GM21786 (cell line): ENCODE data around the gene TMEM130.

ENCODE experiments used
- ATAC-seq: cut with Tn5 transposase; IDR thresholded peaks from one replicate; pipeline ENCODE4 v1.9.1; 2021; ENCODE audit not compliant: unreplicated experiment

Gene TMEM130

DNA sequence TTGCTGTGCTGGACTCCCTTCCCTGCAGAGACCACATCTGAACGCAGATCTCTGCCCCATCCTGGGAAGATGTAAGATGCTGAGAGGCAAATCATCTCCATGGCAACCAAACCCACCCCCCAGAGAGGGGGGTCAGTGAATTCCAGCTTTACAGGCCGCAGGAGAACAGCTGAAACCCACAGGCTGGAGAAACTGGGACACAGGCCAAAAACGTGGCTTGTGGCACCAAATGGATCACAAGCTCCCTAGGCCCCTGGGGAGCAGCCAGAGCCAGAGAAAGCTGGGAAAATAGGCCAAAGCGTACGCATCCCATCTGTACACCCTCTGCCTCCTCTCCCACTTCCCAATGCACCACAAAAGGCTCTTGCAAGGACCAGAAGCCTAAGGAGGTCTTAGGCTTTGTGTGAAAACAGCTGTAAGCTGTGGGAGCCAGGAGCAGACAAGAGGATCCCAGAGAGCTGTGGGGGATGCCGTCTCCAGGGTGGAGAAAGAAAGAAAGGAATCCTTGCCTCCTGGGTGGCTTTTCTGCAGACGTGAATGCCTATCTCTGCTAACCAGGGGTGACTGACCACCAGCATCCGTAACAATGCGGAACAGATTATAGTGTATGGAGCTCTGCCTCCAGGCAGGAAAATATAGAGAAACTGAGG, 59.5 kb downstream of the TMEM130 start:
- no peak for ATAC-seq

DNA sequence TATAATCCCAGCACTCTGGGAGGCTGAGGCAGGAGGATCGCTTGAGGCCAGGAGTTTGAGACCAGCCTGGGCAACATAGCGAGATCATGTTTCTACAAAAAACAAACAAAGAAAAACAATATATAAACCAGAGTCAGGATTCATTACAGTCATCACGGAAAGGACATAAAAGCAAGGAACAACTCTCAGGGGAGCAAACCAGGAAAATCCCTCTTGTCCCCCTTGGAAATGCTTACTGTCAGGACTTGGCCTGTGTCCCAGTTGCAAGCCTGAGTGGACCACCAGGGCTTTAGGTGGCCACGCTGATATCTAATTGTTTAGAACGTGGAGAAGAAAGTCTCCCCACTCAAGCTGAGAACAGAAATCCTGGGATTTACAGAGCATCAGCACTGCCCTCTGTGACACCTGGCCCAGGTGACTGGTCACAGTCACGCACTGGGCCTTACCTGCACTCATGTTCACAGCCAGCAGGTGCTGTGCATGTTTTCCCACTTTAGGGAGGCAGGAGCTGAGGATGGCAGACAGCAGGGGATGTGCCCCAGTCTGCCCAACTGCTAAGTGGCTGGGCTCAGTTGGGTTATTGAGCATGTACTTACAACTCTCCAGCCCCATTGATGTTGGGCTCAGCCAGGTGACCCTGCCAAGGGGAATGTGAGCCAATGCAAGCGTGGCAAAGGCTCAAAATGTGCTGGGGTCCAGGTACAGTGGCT, 60.9 kb downstream of the TMEM130 start:
- no peak for ATAC-seq

DNA sequence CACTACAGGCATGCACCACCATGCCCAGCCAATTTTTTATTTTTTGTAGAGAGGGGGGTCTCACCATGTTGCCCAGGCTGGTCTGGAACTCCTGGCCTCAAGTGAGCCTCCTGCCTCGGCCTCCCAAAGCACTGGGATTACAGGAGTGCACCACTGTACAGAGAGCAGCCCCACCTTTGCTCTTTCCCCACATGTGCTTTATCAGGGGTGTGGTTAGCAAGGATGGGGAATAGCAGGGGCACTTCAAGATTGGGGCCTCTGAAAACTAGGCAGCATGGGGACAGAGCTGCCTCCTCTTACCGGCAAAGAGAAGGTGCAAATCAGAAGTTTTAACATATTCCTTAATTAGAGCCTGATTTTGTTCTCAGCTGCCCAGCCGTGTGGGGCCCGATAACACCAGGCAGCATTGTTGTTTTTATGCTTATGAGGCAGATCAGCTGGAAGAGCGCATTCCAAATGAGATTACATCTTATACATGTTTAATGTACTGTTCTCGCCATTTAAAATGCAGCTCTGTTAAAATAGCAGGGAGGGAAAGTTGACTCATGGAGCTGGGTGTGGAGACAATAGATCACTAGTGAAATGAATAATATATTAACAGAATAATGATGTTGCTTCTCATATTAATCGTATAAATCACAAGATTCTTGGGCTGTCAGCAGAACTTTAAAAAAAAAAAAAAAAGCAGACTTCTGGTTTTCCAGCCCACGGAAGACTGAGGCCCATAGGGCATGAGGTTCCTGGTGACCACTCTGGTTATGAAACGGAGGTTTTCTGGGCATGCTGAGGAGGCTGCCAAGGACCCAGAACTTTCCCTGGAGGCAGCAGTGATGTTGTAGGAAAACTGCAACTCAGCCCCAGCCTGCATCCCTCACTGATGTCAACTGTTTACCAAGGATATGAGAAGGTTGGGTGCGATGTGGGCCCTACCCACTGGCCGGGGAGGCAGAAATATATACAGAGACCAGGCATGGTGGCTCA, 62.5 kb downstream of the TMEM130 start:
- ATAC-seq = no peak

DNA sequence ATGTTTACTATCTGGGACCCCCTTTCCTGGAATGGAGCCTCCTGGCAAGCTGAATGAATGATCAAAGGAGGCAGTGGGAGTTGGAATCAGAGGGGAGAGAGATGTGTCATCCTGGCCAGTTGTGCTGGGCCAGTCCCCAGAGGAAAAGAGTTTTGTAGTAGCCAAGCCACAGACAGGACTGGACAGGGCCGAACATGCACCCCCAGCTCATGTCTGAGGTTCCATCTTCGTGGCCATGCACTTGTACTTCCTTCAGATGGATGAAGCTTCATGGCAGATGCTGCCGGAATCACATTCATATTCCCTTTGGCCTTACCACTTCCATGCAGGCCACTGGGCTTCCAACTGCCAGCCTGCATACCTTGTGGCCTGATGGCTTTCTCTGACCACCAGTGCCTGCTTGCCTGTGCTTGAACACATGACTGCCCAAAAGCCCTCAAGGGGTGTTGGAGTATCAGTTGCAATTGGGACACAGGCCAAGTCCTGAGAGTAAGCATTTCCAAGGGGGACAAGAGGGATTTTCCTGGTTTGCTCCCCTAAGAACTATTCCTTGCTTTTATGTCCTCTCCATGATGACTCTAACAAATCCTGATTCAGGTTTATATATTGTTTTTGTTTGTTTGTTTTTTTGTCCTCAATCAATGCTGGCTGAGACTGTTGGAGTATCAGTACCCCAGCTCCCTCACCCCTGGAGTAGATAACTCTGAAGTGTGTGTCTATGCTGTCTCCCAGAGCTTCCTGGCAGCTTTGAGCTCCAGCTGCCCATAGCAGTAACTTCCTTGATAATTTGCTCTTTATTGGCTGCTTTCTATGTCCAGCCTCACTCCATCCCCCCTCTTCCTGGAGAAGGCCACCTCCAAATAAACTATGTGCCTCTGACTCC, 63.6 kb downstream of the TMEM130 start:
- ATAC-seq = no peak

DNA sequence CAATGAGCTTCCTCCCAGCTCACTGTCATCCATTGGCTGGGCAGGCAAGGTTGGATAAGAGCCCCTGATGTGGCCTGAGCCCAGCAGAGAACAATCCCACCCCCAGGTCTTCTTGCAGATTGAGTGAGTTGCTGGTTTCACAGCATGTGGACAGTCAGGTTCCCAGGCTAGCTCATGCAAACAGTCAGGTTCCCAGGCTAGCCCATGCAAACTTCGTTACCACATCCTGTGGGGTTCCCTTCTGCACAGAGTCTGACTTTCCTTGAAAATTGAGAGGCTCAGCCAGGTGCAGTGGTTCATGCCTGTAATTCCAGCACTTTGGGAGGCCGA, 67.1 kb downstream of the TMEM130 start:
- peak; percentile 12 for ATAC-seq

DNA sequence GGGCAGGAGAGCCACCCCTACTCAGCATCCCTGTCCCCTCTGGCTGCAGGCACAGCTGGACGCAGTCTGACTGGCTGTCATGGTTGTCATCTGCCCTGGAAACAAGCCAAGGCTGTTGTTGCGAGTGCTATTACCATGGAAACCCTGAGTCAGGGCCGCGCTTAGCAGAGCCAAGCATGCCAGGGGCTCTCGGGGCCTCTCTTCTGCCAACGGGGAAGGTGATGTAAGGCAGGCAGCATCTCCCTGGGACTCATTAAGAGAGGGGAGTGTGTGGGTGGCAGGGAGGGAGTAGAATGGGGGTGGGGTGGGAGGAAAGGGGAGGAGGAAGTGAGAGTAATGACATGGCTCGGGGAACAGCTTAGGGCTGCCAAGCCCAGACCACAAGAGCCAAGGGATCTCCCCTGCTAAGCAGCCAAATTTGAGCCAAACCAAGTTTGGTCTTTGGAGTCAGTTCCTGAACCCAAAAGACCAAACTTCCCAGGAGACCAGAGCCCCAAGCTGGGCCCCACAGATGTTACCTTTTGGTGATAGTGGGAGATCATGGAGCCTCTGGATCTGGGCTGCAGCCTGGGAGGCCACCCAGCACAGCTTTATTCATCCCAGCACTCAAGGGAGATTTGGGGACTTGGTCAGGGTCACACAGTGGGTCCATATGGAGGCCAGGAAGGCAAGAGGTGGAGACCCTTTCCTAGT, 67.6 kb downstream of the TMEM130 start:
- peak; percentile 87 for ATAC-seq

DNA sequence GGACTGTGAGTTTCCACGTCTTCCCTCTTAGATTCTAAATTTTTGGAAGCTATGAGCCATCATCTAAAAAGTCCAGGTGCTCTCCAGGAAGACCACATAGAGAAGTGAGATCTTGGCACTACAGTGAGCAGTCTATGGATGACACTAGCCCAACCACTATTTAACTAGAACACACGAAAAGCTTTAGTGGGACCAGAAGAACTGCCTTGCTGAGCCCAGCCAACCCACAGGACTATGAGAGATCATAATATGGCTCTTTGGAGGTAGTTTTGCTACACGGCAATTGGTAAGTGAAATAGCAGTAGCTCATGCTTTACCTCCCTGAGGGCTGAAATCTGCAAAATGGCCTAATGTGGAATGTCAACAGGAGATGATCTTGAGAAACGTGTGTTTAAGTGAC, 68.8 kb downstream of the TMEM130 start:
- no peak for ATAC-seq

DNA sequence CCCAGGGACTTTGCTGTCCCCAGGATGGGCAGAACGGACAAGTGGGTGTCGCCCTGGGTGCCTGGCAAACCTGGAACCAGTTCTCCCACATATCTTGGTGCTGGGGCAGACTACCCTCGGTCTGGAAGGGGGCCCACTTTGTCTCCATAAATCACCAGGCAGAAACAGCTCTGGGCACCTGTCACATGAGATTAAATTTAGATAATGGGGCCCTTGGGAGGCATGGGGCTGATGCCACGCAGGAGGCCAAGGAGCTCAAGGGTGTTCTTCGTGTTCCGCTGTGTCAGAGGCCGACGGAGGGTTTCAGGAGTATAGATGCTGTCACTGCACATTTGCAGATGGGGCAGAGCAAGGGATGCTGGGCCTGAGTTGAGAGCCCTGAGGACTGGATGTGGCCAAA, 72.7 kb downstream of the TMEM130 start:
- ATAC-seq = no peak
